Smooth muscle cell (in vitro differentiated cells): ENCODE data around the gene KLHDC7B. TPM values are rescaled to one million over a fixed set of nuclear protein-coding genes. Genes with fewer than 3 reads are reported as not detected.
A peak's percentile ranks its signal among the peaks of the same experiment; 100 is the strongest.

Source experiments
- DNase-seq: peaks from one replicate; lab custom pipeline; 2025; ENCODE audit not compliant: unreplicated experiment; lab: John Stamatoyannopoulos, UW
- H2AFZ ChIP-seq: fragments of 200-600 bp; sonication (generic); 2 replicates; pipeline ENCODE4 v1.6.0; 2016; ENCODE audit warnings: antibody characterized with exemption, low read depth, mild to moderate bottlenecking
- H3F3A ChIP-seq: fragments of 200-600 bp; sonication (generic); 2 replicates; pipeline ENCODE4 v1.6.0; 2017; ENCODE audit warnings: antibody characterized with exemption, low read depth
- H3K27ac ChIP-seq: fragments of 200-600 bp; sonication (generic); 2 replicates; pipeline ENCODE4 v1.5.1; 2016; ENCODE audit warnings: low read depth, mild to moderate bottlenecking
- H3K27me3 ChIP-seq: fragments of 200-600 bp; sonication (generic); 2 replicates; pipeline ENCODE4 v1.6.1; 2016; ENCODE audit warnings: low read depth, mild to moderate bottlenecking
- H3K36me3 ChIP-seq: fragments of 200-600 bp; sonication (generic); 2 replicates; pipeline ENCODE4 v1.5.1; 2016; ENCODE audit warnings: low read depth
- H3K4me1 ChIP-seq: fragments of 200-600 bp; sonication (generic); 2 replicates; pipeline ENCODE4 v1.5.1; 2016; ENCODE audit warnings: low read depth
- H3K4me2 ChIP-seq: fragments of 200-600 bp; sonication (generic); 2 replicates; pipeline ENCODE4 v1.6.0; 2016; ENCODE audit warnings: mild to moderate bottlenecking
- H3K4me3 ChIP-seq: fragments of 200-600 bp; sonication (generic); 2 replicates; pipeline ENCODE4 v1.5.1; 2016; ENCODE audit warnings: mild to moderate bottlenecking
- H3K79me2 ChIP-seq: fragments of 200-600 bp; sonication (generic); 2 replicates; pipeline ENCODE4 v1.6.0; 2016; ENCODE audit warnings: low read depth, mild to moderate bottlenecking
- H3K9ac ChIP-seq: fragments of 200-600 bp; sonication (generic); 2 replicates; pipeline ENCODE4 v1.6.0; 2016; ENCODE audit warnings: low read depth
- H3K9me3 ChIP-seq: fragments of 200-600 bp; sonication (generic); replicated peaks from 2 replicates; pipeline ENCODE4 v1.5.1; 2016; ENCODE audit warnings: low read depth
- H4K20me1 ChIP-seq: fragments of 200-600 bp; sonication (generic); 2 replicates; pipeline ENCODE4 v1.6.0; 2016; ENCODE audit warnings: low read depth
- CTCF ChIP-seq: fragments of 200-600 bp; sonication (generic); IDR thresholded peaks from 2 replicates; pipeline ENCODE4 v1.5.1; 2017; ENCODE audit warnings: borderline replicate concordance, mild to moderate bottlenecking, antibody characterized with exemption; ENCODE audit not compliant: insufficient read depth, poor library complexity, severe bottlenecking
- WGBS: methylation state at CpG from one replicate; pipeline ENCODE4 v1.1.7; 2016; ENCODE audit warnings: low lambda C conversion rate; 5-methylcytosine and 5-hydroxymethylcytosine counted together
- polyA plus RNA-seq: library from polyadenylated mRNA; unstranded; fragments of >200 nt; fragmentation: Nextera tagmentation; extraction: Ambion mirVana; gene quantifications from 2 replicates; pipeline ENCODE4 v1.2.1, GENCODE V29; 2016
- total RNA-seq: library from RNA; depleted of rRNA; stranded (reverse); fragments of >200 nt; gene quantifications from 2 replicates; pipeline ENCODE4 v1.2.3, GENCODE V29; 2014

KLHDC7B gene
- total and polyA plus RNA-seq, 2 experiments from 2014 or later, result 1.1 to 1.5 TPM

GRCh38 chr22:50600538-50600937, 54.8 kb downstream of the KLHDC7B start, which contains the start of gene MAPK8IP2:
Gene MAPK8IP2, plus strand, starts transcription at chr22:50600793. Its CDS starts 26 bp downstream, at chr22:50600819.
- H2AFZ ChIP-seq, result no peak within 1 kb of the TSS
- no CpG with 5 or more reads among the region's 61 CpGs for WGBS
- no peak within 1 kb of the TSS for H3K27ac ChIP-seq
- H3K4me2 ChIP-seq, result peak within 1 kb of the TSS; percentile 88
- no peaks in the 10 kb centered on the region for H3K9me3 ChIP-seq
- DNase-seq, result no peak
- H3K4me1 ChIP-seq, result peaks cover 5% of the 10 kb centered on the region
- no peaks in the 10 kb centered on the region for H3K79me2 ChIP-seq
- no peaks in the 10 kb centered on the region for H3F3A ChIP-seq
- TF ChIP-seq CTCF, result no peak
- peaks cover 51% of the 10 kb centered on the region for H3K27me3 ChIP-seq
- H3K4me3 ChIP-seq, result peak within 1 kb of the TSS; percentile 39
- no peaks in the 10 kb centered on the region for H4K20me1 ChIP-seq
- H3K9ac ChIP-seq, result no peak within 1 kb of the TSS
- H3K36me3 ChIP-seq, result no peaks in the 10 kb centered on the region

Other genes with a start within 250 kb of the KLHDC7B start
- 183 and 195 TPM in 2 replicates for gene PLXNB2, start 238.3 kb upstream of the KLHDC7B start, total RNA-seq
- gene PLXNB2, start 238.3 kb upstream of the KLHDC7B start, polyA plus RNA-seq, result 210 and 249 TPM in 2 replicates
- 2.4 and 3.1 TPM in 2 replicates for gene DENND6B, start 218.9 kb upstream of the KLHDC7B start, total RNA-seq
- gene DENND6B, start 218.9 kb upstream of the KLHDC7B start, polyA plus RNA-seq, result 7.8 and 10.1 TPM in 2 replicates
- gene PPP6R2, start 202.6 kb upstream of the KLHDC7B start, total RNA-seq, result 24.6 and 30.7 TPM in 2 replicates
- 31.6 and 36.3 TPM in 2 replicates for gene PPP6R2, start 202.6 kb upstream of the KLHDC7B start, polyA plus RNA-seq
- gene SBF1, start 70.9 kb upstream of the KLHDC7B start, total RNA-seq, result 34.1 and 37.3 TPM in 2 replicates
- gene SBF1, start 70.9 kb upstream of the KLHDC7B start, polyA plus RNA-seq, result 53.6 and 70.8 TPM in 2 replicates
- 3.0 and 4.1 TPM in 2 replicates for gene ADM2, start 64.4 kb upstream of the KLHDC7B start, total RNA-seq
- gene ADM2, start 64.4 kb upstream of the KLHDC7B start, polyA plus RNA-seq, result 15.8 and 16.9 TPM in 2 replicates
- gene MIOX, start 59.0 kb upstream of the KLHDC7B start, total RNA-seq, result 2.1 TPM in 1 of 2 replicates, not detected in the other
- gene MIOX, start 59.0 kb upstream of the KLHDC7B start, polyA plus RNA-seq, result 0.49 and 0.54 TPM in 2 replicates
- gene LMF2, start 38.2 kb upstream of the KLHDC7B start, total RNA-seq, result 53.5 and 56.3 TPM in 2 replicates
- gene LMF2, start 38.2 kb upstream of the KLHDC7B start, polyA plus RNA-seq, result 117 and 130 TPM in 2 replicates
- gene NCAPH2, start 37.7 kb upstream of the KLHDC7B start, total RNA-seq, result 20.7 and 24.1 TPM in 2 replicates
- gene NCAPH2, start 37.7 kb upstream of the KLHDC7B start, polyA plus RNA-seq, result 42.0 and 45.7 TPM in 2 replicates
- 1.5 and 3.2 TPM in 2 replicates for gene SCO2, start 20.3 kb upstream of the KLHDC7B start, total RNA-seq
- 17.6 and 22.6 TPM in 2 replicates for gene SCO2, start 20.3 kb upstream of the KLHDC7B start, polyA plus RNA-seq
- gene TYMP, start 15.9 kb upstream of the KLHDC7B start, total RNA-seq, result 85.8 and 87.4 TPM in 2 replicates
- 263 and 287 TPM in 2 replicates for gene TYMP, start 15.9 kb upstream of the KLHDC7B start, polyA plus RNA-seq
- not detected in 2 replicates for gene SYCE3, start 17.0 kb downstream of the KLHDC7B start, total RNA-seq
- not detected in 2 replicates for gene SYCE3, start 17.0 kb downstream of the KLHDC7B start, polyA plus RNA-seq
- gene CPT1B, start 32.5 kb downstream of the KLHDC7B start, total RNA-seq, result 13.1 and 19.3 TPM in 2 replicates
- 20.7 and 38.3 TPM in 2 replicates for gene CPT1B, start 32.5 kb downstream of the KLHDC7B start, polyA plus RNA-seq
- 33.6 and 35.2 TPM in 2 replicates for gene CHKB, start 37.0 kb downstream of the KLHDC7B start, total RNA-seq
- gene CHKB, start 37.0 kb downstream of the KLHDC7B start, polyA plus RNA-seq, result 62.8 and 64.8 TPM in 2 replicates
- 0.63 TPM in 2 replicates for gene MAPK8IP2, start 54.9 kb downstream of the KLHDC7B start, total RNA-seq
- 1.2 and 1.5 TPM in 2 replicates for gene MAPK8IP2, start 54.9 kb downstream of the KLHDC7B start, polyA plus RNA-seq
- 16.6 and 19.9 TPM in 2 replicates for gene ARSA, start 82.3 kb downstream of the KLHDC7B start, total RNA-seq
- 16.6 and 17.7 TPM in 2 replicates for gene ARSA, start 82.3 kb downstream of the KLHDC7B start, polyA plus RNA-seq
- gene SHANK3, start 126.9 kb downstream of the KLHDC7B start, total RNA-seq, result 1.3 and 2.0 TPM in 2 replicates
- 1.6 and 1.9 TPM in 2 replicates for gene SHANK3, start 126.9 kb downstream of the KLHDC7B start, polyA plus RNA-seq
- 0.27 and 1.9 TPM in 2 replicates for gene ACR, start 192.3 kb downstream of the KLHDC7B start, total RNA-seq
- not detected in 2 replicates for gene ACR, start 192.3 kb downstream of the KLHDC7B start, polyA plus RNA-seq
- 8.0 and 12.5 TPM in 2 replicates for gene RABL2B, start 237.7 kb downstream of the KLHDC7B start, total RNA-seq
- gene RABL2B, start 237.7 kb downstream of the KLHDC7B start, polyA plus RNA-seq, result 17.4 and 22.9 TPM in 2 replicates